SK-N-SH treated with all-trans-retinoic acid at 6 μM for 48 hours (cell line): ENCODE measurements around the gene GRIK3.

Source experiments
- ATAC-seq: fragments of 200-7000 bp; cut with Tn5 transposase; 3 replicates; pipeline ENCODE4 v1.9.1; 2020; ENCODE audit warnings: mild to moderate bottlenecking, moderate library complexity
- ARNTL ChIP-seq: fragments of 450-650 bp; formaldehyde crosslinking; IDR thresholded peaks from 2 replicates; pipeline ENCODE4 v1.5.0; 2020; ENCODE audit warnings: low read depth, mild to moderate bottlenecking, moderate library complexity, borderline replicate concordance
- BACH2 ChIP-seq: fragments of 250-450 bp; sonication (Bioruptor Pico); IDR thresholded peaks from 2 replicates; pipeline ENCODE4 v1.9.0; 2021; ENCODE audit warnings: mild to moderate bottlenecking, borderline replicate concordance
- CSDC2 ChIP-seq: fragments of 250-450 bp; sonication (Bioruptor Pico); IDR thresholded peaks from 2 replicates; pipeline ENCODE4 v1.5.0; 2020; ENCODE audit warnings: mild to moderate bottlenecking, moderate library complexity
- ESRRG ChIP-seq: fragments of 250-450 bp; sonication (Bioruptor Pico); IDR thresholded peaks from 2 replicates; pipeline ENCODE4 v1.6.1; 2021; ENCODE audit warnings: mild to moderate bottlenecking
- GLIS3 ChIP-seq: fragments of 250-450 bp; sonication (Bioruptor Pico); IDR thresholded peaks from 2 replicates; pipeline ENCODE4 v1.5.0; 2020; ENCODE audit warnings: mild to moderate bottlenecking, moderate library complexity
- ISL1 ChIP-seq: fragments of 250-450 bp; sonication (Bioruptor Pico); IDR thresholded peaks from 2 replicates; pipeline ENCODE4 v2.1.2; 2022; ENCODE audit warnings: mild to moderate bottlenecking, moderate library complexity
- OSR1 ChIP-seq: fragments of 250-450 bp; sonication (Bioruptor Pico); IDR thresholded peaks from 2 replicates; pipeline ENCODE4 v1.8.0; 2022; ENCODE audit warnings: moderate library complexity, mild to moderate bottlenecking, inconsistent platforms
- POU6F1 ChIP-seq: fragments of 250-450 bp; sonication (Bioruptor Pico); IDR thresholded peaks from 2 replicates; pipeline ENCODE4 v1.8.0; 2021; ENCODE audit warnings: low read depth, mild to moderate bottlenecking, moderate library complexity, borderline replicate concordance
- PPARA ChIP-seq: fragments of 250-450 bp; sonication (Bioruptor Pico); IDR thresholded peaks from 2 replicates; pipeline ENCODE4 v1.5.0; 2020; ENCODE audit warnings: mild to moderate bottlenecking, borderline replicate concordance
- RARB ChIP-seq: fragments of 250-450 bp; sonication (Bioruptor Pico); IDR thresholded peaks from 2 replicates; pipeline ENCODE4 v1.8.0; 2021; ENCODE audit warnings: mild to moderate bottlenecking, moderate library complexity
- SNAI2 ChIP-seq: fragments of 250-450 bp; sonication (Bioruptor Pico); IDR thresholded peaks from 2 replicates; pipeline ENCODE4 v1.5.0; 2020; ENCODE audit warnings: mild to moderate bottlenecking, moderate library complexity
- TOX ChIP-seq: fragments of 250-450 bp; sonication (Bioruptor Pico); IDR thresholded peaks from 2 replicates; pipeline ENCODE4 v1.8.0; 2021; ENCODE audit warnings: mild to moderate bottlenecking, moderate library complexity, borderline replicate concordance
- ZC3H10 ChIP-seq: fragments of 250-450 bp; sonication (Bioruptor Pico); IDR thresholded peaks from 2 replicates; pipeline ENCODE4 v1.5.1; 2021; ENCODE audit warnings: mild to moderate bottlenecking, moderate library complexity
- ZFP3 ChIP-seq: fragments of 250-450 bp; sonication (Bioruptor Pico); IDR thresholded peaks from 2 replicates; pipeline ENCODE4 v1.5.0; 2020; ENCODE audit warnings: mild to moderate bottlenecking, moderate library complexity
- ZFP30 ChIP-seq: fragments of 450-650 bp; formaldehyde crosslinking; IDR thresholded peaks from 2 replicates; pipeline ENCODE4 v1.5.0; 2022; ENCODE audit warnings: mild to moderate bottlenecking, moderate library complexity
- ZNF565 ChIP-seq: fragments of 450-650 bp; formaldehyde crosslinking; conservative IDR thresholded peaks from 2 replicates; pipeline ENCODE4 v1.5.0; 2020; ENCODE audit warnings: low read depth, mild to moderate bottlenecking, moderate library complexity
- ZNF70 ChIP-seq: fragments of 450-650 bp; formaldehyde crosslinking; IDR thresholded peaks from 2 replicates; pipeline ENCODE4 v1.5.0; 2020; ENCODE audit warnings: mild to moderate bottlenecking, moderate library complexity
- ZNF8 ChIP-seq: fragments of 450-650 bp; formaldehyde crosslinking; IDR thresholded peaks from 2 replicates; pipeline ENCODE4 v1.5.0; 2020; ENCODE audit warnings: mild to moderate bottlenecking, moderate library complexity
- TF ChIP-seq, protein P1 (sequence below): fragments of 250-450 bp; sonication (Bioruptor Pico); IDR thresholded peaks from 2 replicates; pipeline ENCODE4 v1.5.1; 2021; ENCODE audit warnings: mild to moderate bottlenecking, moderate library complexity
- TF ChIP-seq, protein P2 (sequence below): fragments of 250-450 bp; sonication (Bioruptor Pico); IDR thresholded peaks from 2 replicates; pipeline ENCODE4 v1.8.0; 2020; ENCODE audit warnings: mild to moderate bottlenecking, moderate library complexity, borderline replicate concordance
- TF ChIP-seq, protein P3 (sequence below): fragments of 250-450 bp; sonication (Bioruptor Pico); IDR thresholded peaks from 2 replicates; pipeline ENCODE4 v1.5.0; 2020; ENCODE audit warnings: mild to moderate bottlenecking, moderate library complexity

The GRIK3 gene

DNA sequence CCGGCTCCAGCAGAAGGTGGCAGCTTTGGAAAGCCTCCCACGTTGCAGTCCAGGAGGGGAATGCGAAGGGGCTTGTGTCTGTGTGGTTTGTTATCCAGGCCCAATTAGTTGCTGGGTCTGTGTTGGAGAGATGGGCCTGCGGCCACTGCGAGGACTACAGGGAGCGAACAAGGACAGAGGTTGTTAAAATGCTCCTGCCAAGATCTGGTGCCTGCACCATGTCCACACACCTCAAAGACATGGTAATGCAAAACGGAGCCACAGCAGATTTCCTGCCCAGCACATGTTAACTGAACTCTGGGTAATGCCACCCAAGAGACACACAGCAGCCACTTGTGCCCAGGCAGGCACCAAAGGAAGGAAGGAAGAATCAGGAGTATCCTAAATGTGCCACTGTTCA, 18.6 kb downstream of the GRIK3 start:
- ATAC-seq: no peak
- TF ChIP-seq GLIS3 (no peak), ZFP3 (no peak), CSDC2 (CRISPR knock-in tag) (no peak)

- TF ChIP-seq GLIS3: no peak
- TF ChIP-seq, protein P1, sequence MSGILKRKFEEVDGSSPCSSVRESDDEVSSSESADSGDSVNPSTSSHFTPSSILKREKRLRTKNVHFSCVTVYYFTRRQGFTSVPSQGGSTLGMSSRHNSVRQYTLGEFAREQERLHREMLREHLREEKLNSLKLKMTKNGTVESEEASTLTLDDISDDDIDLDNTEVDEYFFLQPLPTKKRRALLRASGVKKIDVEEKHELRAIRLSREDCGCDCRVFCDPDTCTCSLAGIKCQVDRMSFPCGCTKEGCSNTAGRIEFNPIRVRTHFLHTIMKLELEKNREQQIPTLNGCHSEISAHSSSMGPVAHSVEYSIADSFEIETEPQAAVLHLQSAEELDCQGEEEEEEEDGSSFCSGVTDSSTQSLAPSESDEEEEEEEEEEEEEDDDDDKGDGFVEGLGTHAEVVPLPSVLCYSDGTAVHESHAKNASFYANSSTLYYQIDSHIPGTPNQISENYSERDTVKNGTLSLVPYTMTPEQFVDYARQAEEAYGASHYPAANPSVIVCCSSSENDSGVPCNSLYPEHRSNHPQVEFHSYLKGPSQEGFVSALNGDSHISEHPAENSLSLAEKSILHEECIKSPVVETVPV (CRISPR knock-in tag): no peak
- TF ChIP-seq, protein P2, sequence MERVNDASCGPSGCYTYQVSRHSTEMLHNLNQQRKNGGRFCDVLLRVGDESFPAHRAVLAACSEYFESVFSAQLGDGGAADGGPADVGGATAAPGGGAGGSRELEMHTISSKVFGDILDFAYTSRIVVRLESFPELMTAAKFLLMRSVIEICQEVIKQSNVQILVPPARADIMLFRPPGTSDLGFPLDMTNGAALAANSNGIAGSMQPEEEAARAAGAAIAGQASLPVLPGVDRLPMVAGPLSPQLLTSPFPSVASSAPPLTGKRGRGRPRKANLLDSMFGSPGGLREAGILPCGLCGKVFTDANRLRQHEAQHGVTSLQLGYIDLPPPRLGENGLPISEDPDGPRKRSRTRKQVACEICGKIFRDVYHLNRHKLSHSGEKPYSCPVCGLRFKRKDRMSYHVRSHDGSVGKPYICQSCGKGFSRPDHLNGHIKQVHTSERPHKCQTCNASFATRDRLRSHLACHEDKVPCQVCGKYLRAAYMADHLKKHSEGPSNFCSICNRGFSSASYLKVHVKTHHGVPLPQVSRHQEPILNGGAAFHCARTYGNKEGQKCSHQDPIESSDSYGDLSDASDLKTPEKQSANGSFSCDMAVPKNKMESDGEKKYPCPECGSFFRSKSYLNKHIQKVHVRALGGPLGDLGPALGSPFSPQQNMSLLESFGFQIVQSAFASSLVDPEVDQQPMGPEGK (CRISPR knock-in tag): no peak
- TF ChIP-seq PPARA: no peak
- TF ChIP-seq POU6F1 (CRISPR knock-in tag): no peak
- TF ChIP-seq SNAI2 (CRISPR knock-in tag): no peak
- no peak for TF ChIP-seq ZNF8
- TF ChIP-seq ESRRG (CRISPR knock-in tag): no peak
- no peak for TF ChIP-seq TOX
- TF ChIP-seq, protein P3, sequence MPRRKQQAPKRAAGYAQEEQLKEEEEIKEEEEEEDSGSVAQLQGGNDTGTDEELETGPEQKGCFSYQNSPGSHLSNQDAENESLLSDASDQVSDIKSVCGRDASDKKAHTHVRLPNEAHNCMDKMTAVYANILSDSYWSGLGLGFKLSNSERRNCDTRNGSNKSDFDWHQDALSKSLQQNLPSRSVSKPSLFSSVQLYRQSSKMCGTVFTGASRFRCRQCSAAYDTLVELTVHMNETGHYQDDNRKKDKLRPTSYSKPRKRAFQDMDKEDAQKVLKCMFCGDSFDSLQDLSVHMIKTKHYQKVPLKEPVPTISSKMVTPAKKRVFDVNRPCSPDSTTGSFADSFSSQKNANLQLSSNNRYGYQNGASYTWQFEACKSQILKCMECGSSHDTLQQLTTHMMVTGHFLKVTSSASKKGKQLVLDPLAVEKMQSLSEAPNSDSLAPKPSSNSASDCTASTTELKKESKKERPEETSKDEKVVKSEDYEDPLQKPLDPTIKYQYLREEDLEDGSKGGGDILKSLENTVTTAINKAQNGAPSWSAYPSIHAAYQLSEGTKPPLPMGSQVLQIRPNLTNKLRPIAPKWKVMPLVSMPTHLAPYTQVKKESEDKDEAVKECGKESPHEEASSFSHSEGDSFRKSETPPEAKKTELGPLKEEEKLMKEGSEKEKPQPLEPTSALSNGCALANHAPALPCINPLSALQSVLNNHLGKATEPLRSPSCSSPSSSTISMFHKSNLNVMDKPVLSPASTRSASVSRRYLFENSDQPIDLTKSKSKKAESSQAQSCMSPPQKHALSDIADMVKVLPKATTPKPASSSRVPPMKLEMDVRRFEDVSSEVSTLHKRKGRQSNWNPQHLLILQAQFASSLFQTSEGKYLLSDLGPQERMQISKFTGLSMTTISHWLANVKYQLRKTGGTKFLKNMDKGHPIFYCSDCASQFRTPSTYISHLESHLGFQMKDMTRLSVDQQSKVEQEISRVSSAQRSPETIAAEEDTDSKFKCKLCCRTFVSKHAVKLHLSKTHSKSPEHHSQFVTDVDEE (CRISPR knock-in tag): no peak
- no peak for TF ChIP-seq ZC3H10
- TF ChIP-seq ZNF565 (CRISPR knock-in tag): no peak
- no peak for TF ChIP-seq ZFP30 (CRISPR knock-in tag)
- TF ChIP-seq ISL1 (CRISPR knock-in tag): no peak
- TF ChIP-seq OSR1 (CRISPR knock-in tag): no peak
- TF ChIP-seq CSDC2 (CRISPR knock-in tag): no peak
- no peak for TF ChIP-seq RARB (CRISPR knock-in tag)
- no peak for TF ChIP-seq BACH2 (CRISPR knock-in tag)
- ATAC-seq: no peak
Observed at GRCh38 chr1:37012226-37012625, 22.1 kb downstream of the GRIK3 start.

DNA sequence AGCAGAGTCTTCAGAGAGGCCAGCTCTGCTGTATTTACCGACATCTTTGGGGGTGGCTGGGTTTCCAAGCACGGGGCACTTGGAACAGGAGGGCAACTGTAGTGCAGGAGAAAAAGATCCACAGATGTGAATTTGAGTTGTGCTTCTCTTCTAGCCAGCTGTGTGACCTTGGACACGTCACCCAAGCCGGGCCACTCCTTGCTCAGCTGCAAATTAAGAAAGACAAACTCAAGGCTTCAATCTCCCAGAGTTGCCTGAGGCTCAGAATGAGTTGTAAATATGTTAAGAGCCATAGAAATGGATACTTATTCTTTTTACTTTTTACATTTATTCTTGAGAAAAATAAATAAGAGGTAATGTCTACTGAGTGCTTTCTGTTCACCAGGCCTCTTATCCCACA, 24.3 kb downstream of the GRIK3 start:
- no peak for ATAC-seq
- TF ChIP-seq ESRRG (CRISPR knock-in tag): no peak
- no peak for TF ChIP-seq ZNF565 (CRISPR knock-in tag)
- TF ChIP-seq, protein P1 (CRISPR knock-in tag): no peak
- TF ChIP-seq ZNF70: no peak
- TF ChIP-seq CSDC2 (CRISPR knock-in tag): no peak
- TF ChIP-seq ZC3H10: no peak
- TF ChIP-seq ZFP30 (CRISPR knock-in tag): no peak
- no peak for TF ChIP-seq ZFP3
- TF ChIP-seq TOX: no peak
- TF ChIP-seq GLIS3: no peak
- TF ChIP-seq ARNTL (CRISPR knock-in tag): no peak
- TF ChIP-seq BACH2 (CRISPR knock-in tag): no peak
- TF ChIP-seq RARB (CRISPR knock-in tag): no peak
- no peak for TF ChIP-seq OSR1 (CRISPR knock-in tag)
